ENCODE results near the gene PRKD1.

- no peak for TF ChIP-seq EZH2 (IDR thresholded peaks at IDR 0.05; ENCODE audit: borderline replicate concordance, low read depth, low read length, severe bottlenecking)
- TF ChIP-seq, protein P1, sequence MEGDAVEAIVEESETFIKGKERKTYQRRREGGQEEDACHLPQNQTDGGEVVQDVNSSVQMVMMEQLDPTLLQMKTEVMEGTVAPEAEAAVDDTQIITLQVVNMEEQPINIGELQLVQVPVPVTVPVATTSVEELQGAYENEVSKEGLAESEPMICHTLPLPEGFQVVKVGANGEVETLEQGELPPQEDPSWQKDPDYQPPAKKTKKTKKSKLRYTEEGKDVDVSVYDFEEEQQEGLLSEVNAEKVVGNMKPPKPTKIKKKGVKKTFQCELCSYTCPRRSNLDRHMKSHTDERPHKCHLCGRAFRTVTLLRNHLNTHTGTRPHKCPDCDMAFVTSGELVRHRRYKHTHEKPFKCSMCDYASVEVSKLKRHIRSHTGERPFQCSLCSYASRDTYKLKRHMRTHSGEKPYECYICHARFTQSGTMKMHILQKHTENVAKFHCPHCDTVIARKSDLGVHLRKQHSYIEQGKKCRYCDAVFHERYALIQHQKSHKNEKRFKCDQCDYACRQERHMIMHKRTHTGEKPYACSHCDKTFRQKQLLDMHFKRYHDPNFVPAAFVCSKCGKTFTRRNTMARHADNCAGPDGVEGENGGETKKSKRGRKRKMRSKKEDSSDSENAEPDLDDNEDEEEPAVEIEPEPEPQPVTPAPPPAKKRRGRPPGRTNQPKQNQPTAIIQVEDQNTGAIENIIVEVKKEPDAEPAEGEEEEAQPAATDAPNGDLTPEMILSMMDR (IDR thresholded peaks at IDR 0.05; ENCODE audit: borderline replicate concordance, extremely low read depth, low read length, poor library complexity, severe bottlenecking): no peak
Measured at GRCh38 chr14:29900609-29901350, 26.9 kb downstream of the PRKD1 start.

Data from DND-41 (cell line).